Measurements from ENCODE around the gene ZNF783.
"Not testable (repeated sequence)": the region's sequence is repeated elsewhere in the genome, so short reads cannot be mapped to it uniquely, and the experiment has no call there.

ZNF783 gene

DNA sequence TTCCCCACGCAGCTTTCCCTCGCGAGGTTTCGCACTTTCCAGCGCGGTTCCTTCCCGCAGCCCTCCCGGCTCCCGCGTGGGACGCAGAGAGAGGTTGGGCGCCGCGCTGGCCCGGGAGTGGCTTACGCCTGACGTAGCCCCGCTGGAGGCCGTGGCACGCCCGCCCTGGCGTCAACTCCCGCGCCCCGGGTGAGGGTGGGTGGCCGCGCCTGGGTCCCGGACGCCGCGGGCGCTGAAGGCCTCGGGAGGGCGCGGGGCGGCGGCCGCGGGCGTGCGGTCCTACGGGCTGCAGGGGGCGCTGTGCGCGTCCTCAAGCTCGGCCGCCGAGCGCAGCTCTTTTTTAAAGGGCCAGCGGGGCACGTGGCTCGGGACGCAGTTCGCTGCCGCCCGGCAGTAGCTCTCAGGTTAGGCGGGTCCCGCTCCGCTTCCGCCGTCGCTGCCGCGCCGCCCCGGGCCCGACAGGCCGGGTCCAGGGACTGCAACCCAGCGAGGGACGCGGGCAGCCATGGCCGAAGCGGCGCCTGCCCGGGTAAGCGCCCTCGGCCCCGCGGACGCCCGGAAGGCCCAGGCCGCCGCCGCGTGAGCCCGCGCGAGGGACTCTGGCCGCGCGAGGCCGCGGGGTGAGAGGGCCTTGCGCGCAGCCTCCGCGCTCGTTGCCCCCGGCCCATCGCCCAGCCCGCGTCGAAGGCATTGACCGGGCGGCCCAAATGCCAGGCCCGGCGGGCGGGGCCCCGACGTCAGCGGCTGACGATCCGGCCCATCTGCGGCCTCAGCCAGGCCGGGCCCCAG is at the start of gene ZNF783:
ZNF783 (plus strand) TSS at position 368 of the 789 bp plus-strand sequence; CDS start at position 506, 138 bp downstream.
- DNase-seq, result peak; percentile 80

GRCh38 chr7:149214020-149214720 is 47.8 kb upstream of the ZNF783 start:
- DNase-seq, result no peak

- DNase-seq, result no peak
Measured at GRCh38 chr7:149216402-149216801, 45.6 kb upstream of the ZNF783 start.

DNA sequence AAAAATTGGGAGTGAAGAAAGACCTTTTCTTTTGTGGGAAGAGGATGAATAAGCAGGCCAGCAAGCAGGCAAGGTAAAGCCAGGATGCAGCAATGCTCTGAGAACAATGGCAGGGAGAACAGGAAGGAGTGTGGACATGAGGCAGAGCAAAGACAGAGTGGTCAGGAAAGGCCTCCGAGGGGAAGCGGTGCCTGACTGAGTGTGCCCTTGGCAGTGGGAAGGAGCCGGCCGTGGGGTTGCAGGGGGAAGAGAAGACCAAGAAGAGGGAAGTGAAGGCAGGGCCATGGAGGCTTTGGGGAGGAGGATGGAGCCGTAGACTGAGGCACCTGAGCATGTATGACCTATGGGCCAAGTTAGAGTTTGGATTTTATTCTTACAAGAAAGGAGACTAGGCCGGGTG is 44.4 kb upstream of the ZNF783 start:
- DNase-seq, result no peak

DNA sequence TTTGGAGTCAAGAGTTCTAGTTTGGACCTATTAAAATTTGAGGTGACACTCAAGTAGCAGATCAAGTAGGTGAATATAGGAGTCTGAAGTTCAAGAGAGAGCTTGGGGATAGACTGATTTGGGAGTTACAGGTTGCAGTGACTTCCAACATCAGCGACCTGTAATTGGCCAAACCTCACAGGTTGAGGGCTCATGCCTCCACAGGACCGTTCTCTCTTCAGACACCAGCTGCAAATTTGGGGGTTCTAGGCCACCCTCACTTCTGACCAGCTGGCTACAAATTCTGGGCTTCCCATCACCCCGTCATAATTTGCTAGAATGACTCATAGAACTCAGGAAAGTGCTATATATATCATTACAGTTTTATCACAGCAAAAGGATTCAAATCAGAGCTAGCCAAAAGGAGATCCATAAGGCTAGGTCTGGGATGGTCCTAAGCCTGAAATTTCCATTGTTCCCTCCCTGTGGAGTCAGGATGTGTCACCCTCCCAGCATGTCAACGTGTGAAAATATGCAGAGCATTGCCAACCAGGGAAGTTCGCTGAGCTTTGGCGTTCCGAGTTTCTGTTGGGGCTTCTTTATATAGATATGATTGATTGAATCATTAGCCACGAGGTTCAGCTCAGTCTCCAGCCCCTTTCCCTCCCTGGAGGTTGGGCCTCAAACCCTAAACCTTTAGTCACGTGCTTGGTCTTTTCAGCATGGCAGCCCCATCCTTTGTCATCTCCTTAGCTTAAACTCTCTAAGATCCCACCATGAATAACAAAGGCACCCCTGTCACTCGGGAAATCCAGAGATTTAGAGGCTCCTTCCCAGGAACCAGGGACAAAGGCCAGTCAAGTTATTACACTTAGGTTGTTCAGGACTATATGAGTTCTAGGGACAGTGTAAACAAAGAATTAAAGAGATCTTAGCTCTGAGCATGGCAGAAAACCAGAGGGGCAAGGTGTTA is 43.3 kb upstream of the ZNF783 start:
- DNase-seq, result no peak

DNA sequence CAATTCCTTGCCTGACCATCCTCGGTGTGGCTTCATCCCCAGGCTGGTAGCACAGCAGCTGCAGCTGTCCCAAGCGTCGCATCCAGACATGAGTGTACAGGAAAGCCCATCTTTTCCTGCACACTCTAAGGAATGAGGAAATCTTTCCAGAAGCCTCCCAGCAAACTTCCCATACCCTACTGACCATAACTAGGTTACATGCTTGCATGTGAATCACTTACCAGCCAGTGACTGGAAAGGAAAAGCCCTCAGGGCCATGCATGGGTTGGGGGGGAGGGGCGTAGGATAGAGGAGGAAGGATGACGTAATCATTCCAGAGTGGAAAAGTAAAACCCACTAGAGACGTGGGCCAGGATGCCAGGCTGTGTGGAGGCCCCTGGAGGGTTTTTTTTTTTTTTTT is 41.5 kb upstream of the ZNF783 start:
- no peak for DNase-seq

GRCh38 chr7:149223176-149223575 is 38.8 kb upstream of the ZNF783 start:
- no peak for DNase-seq

- DNase-seq, result no peak
Measured at GRCh38 chr7:149223761-149224160, 38.2 kb upstream of the ZNF783 start.

DNA sequence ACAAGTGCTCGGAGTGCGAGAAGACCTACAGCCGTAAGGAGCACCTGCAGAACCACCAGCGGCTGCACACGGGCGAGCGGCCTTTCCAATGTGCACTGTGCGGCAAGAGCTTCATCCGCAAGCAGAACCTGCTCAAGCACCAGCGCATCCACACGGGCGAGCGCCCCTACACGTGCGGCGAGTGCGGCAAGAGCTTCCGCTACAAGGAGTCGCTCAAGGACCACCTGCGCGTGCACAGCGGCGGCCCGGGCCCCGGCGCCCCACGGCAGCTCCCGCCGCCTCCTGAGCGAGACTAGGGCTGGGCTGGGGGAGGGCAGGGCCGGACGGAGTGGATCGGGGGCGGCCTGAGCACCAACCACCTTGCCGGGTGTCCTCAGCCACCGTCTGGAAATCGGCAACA is 37.6 kb upstream of the ZNF783 start:
- no peak for DNase-seq

DNA sequence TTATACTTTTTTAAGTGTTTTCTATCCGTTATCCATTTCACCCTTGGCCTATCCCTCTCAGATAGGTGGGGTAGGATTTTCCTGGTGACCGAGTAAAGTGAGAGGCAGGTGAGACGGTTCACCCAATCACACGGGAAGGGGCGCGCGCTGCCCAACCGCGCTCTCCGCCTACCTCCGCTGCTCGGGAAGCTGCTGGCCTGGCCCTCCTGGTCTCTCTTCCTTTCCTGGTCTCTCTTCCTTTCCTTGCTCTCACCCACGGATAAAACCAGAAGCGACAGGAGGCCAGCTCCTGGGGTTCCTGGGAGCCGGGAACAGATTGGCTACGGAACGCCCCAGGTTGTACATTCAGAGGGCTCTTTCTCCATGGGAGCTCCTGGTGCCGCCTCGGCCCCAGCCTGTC is 36.9 kb upstream of the ZNF783 start:
- DNase-seq, result no peak

DNA sequence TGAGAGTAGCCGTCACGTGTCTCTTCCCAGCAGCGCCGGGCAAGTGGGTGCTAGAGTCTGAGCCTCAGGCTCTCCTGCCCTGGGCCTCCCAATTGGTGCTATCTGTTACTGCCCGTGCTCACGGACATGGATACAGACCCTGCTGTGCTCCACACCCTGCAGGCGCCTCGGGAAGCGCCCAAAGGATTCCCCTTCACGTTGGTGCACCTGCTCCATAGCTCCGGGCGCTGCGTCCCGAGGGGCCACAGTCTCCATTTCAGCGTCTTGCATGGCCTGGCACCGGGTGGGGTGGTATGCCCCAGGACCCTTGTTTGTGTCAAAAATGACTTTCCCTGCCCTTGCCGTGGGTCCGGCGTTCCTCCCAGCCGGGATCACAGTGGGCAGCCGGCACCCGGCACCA is 36.3 kb upstream of the ZNF783 start:
- DNase-seq, result no peak

- not testable (repeated sequence) for DNase-seq
Measured at GRCh38 chr7:149226366-149226765, 35.6 kb upstream of the ZNF783 start.

- no peak for DNase-seq
Measured at GRCh38 chr7:149226840-149227494, 35.0 kb upstream of the ZNF783 start.

- peak; percentile 20 for DNase-seq
Measured at GRCh38 chr7:149228831-149229471, 33.0 kb upstream of the ZNF783 start.

- DNase-seq, result no peak
Measured at GRCh38 chr7:149229526-149229925, 32.5 kb upstream of the ZNF783 start.

GRCh38 chr7:149232362-149232761 is 29.6 kb upstream of the ZNF783 start:
- DNase-seq, result no peak

GRCh38 chr7:149233655-149234204 is 28.3 kb upstream of the ZNF783 start:
- DNase-seq, result not testable (repeated sequence)

DNA sequence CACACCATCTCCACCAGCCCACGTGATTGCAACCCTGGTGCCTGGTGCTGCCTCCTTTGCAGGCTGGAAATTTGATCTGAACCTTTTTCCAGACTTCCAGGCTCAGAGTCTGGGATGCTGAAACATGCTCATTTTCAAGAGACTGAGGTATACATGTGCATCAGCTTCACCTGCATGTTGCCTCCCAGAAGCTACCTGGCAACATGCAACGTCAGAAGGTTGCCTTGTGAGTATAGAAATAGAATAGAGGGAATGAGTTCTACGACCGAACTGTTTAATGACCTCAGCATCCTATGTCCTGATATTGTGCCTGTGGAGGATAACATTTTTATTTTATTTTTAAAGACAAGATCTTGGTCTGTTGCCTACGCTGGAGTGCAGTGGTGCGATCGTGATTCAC is 24.5 kb upstream of the ZNF783 start:
- DNase-seq, result no peak

GRCh38 chr7:149238051-149238450 is 23.9 kb upstream of the ZNF783 start:
- no peak for DNase-seq

DNA sequence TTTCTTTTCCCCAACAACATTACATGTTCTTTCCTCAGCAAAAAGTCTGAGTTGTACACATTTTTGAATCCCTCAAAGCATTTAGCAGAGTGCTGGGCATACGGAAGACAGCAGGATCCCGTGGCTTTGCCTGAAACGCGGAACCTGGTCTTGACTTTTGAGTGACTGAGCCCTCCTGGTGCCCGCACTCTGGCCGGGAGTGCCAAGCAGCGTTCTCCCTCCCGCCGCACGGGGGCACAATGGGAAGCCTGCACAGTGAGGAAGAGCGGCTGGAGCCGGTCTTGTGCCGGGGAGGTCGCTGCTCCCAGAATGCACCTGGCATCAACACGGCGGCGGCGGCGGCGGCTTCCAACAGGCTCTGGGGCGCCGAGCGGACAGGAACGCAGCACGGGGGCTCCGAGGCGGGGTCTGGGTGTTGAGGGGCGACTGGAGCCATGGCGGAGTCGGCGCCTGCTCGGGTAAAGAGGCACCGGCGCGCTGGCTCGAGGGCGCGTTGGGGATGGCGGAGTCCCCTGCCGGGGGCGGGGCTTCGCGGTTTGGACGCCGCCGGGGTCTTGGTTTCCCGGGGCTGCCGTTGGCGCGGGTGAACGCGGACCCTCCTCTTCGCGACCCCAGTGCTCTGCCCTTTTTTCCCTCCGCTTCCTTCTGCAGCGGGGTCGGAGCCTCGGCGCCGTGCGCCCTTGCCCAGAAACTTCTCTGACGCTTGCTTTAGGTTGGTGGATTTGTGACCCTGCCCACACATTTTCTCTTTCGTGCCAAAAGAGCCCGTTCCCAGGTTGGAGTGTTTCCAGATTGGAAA is 22.5 kb upstream of the ZNF783 start, which contains the start of gene ZNF212:
ZNF212 (plus strand) TSS at position 307 of the 799 bp plus-strand sequence; CDS start at position 435, 128 bp downstream.
- peak; percentile 92 for DNase-seq

- DNase-seq, result no peak
Measured at GRCh38 chr7:149240637-149241036, 21.4 kb upstream of the ZNF783 start.

All from GF-D8 (cell line).